Fibroblast of villous mesenchyme (primary cell): ENCODE results near the gene ENPP6. TPM values are rescaled to one million over a fixed set of nuclear protein-coding genes. Genes with fewer than 3 reads are reported as not detected.
"Not testable (repeated sequence)": the region's sequence is repeated elsewhere in the genome, so short reads cannot be mapped to it uniquely, and the experiment has no call there.

Experiments
- DNase-seq: peaks from one replicate; pipeline ENCODE4 v3.0.0-alpha.2; 2010; ENCODE audit warnings: low read depth
- H3K4me3 ChIP-seq: 2 replicates; pipeline ENCODE4 v1.5.1; 2011; ENCODE audit warnings: low read depth, mild to moderate bottlenecking, low read length
- total RNA-seq: library from RNA; depleted of rRNA; stranded (reverse); fragments of >200 nt; gene quantifications from 2 replicates; pipeline ENCODE4 v1.2.3, GENCODE V29; 2012
- TF ChIP-seq, protein P1 (sequence below): IDR thresholded peaks from 2 replicates; pipeline ENCODE4 v1.5.1; 2012; ENCODE audit warnings: low read depth, mild to moderate bottlenecking, low read length; ENCODE audit not compliant: insufficient read depth

ENPP6 gene
- total RNA-seq, 1 donor, result not detected

GRCh38 chr4:184145596-184145995, 72.1 kb downstream of the ENPP6 start:
- DNase-seq, result no peak

GRCh38 chr4:184143770-184144564, 73.7 kb downstream of the ENPP6 start:
- H3K4me3 ChIP-seq, result no peak overlapping the region
- DNase-seq, result no peak
- TF ChIP-seq, protein P1, sequence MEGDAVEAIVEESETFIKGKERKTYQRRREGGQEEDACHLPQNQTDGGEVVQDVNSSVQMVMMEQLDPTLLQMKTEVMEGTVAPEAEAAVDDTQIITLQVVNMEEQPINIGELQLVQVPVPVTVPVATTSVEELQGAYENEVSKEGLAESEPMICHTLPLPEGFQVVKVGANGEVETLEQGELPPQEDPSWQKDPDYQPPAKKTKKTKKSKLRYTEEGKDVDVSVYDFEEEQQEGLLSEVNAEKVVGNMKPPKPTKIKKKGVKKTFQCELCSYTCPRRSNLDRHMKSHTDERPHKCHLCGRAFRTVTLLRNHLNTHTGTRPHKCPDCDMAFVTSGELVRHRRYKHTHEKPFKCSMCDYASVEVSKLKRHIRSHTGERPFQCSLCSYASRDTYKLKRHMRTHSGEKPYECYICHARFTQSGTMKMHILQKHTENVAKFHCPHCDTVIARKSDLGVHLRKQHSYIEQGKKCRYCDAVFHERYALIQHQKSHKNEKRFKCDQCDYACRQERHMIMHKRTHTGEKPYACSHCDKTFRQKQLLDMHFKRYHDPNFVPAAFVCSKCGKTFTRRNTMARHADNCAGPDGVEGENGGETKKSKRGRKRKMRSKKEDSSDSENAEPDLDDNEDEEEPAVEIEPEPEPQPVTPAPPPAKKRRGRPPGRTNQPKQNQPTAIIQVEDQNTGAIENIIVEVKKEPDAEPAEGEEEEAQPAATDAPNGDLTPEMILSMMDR, result no peak

More at GRCh38 chr4:184145596-184145995, 72.1 kb downstream of the ENPP6 start:
- no peak overlapping the region for H3K4me3 ChIP-seq
- TF ChIP-seq, protein P1, result no peak

DNA sequence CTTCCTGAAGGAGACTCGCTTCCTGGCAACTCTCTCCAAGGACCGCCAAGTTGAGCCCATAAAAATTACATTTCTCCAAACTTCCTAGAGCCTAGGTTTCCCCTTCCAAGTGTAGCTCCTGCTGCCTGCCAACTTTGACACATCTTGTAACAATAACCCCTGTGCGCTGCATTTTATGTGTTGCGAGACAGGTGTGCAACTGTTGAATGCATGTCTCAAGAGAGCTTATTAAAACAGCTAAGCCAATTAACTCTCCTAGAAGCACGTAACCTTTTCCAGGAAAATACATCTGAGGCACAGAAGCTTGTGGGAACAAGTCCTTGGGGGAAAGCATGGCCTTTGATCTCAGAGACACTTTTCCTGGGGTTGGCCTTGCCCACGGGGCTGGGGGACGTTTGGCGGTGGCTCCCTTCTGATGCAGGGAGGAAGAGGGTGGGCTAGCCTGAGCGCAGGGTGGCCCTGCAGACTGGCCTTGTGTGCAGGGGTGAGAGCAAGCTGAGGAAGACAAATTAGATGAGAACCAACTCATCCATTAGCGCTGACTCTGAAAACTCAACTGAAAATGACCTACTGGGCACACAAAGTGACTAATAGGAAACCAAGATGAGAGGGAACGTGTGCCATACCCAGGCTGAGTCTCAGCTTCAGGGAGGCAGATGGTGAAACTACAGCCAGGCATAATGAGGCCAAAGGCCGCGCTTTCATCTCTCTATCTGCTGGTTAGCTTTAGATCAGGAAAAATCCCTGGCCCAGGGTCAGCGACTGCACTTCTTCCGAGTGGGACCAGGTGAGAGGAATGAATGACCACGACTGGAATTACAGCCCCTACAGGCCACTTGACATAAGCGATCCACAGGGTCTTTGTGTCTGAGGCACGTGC, 75.3 kb downstream of the ENPP6 start:
- TF ChIP-seq, protein P1, result no peak
- H3K4me3 ChIP-seq, result no peak overlapping the region
- DNase-seq, result no peak

DNA sequence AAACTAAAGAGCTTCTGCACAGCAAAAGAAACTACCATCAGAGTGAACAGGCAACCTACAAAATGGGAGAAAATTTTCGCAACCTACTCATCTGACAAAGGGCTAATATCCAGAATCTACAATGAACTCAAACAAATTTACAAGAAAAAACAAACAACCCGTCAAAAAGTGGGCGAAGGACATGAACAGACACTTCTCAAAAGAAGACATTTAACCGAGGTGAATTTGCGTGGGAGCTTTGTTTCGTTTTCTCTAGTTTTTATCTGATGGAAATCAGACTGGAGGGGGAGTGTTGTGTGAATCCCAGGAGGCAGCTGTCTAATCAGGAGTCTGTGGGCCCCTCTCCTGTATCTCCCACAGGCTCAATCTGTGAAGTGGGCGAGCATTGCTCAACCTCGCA, 76.8 kb downstream of the ENPP6 start:
- H3K4me3 ChIP-seq, DNase-seq: not testable (repeated sequence)

DNA sequence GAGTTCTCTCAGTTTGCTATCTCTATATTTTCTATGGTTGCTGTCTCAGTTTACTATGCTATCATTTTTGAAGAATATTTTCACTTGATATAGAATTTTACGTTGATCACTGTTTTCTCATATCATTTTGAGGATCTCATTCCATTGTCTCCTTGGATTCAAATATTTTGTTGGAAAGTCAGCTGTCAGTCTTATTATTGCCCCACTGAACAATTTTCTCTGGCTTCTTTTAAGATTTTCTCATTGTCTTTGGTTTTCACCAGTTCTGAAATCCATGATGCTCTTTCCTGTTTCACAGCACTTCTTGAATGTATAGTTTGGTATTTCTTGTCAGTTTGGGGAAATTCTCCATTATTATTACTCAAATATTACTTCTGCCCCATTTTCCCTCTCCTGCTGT, 81.1 kb downstream of the ENPP6 start:
- no peak overlapping the region for H3K4me3 ChIP-seq
- TF ChIP-seq, protein P1, result no peak
- DNase-seq, result no peak

- H3K4me3 ChIP-seq, result no peak overlapping the region
- DNase-seq, result no peak
- TF ChIP-seq, protein P1, result no peak
Measured at GRCh38 chr4:184126800-184127199, 90.9 kb downstream of the ENPP6 start.
